Measurements from ENCODE around the gene GALR2.
A peak's percentile ranks its signal among the peaks of the same experiment; 100 is the strongest.

GALR2 gene

GRCh38 chr17:76102944-76103273, 28.3 kb downstream of the GALR2 start:
- no peak for DNase-seq

DNA sequence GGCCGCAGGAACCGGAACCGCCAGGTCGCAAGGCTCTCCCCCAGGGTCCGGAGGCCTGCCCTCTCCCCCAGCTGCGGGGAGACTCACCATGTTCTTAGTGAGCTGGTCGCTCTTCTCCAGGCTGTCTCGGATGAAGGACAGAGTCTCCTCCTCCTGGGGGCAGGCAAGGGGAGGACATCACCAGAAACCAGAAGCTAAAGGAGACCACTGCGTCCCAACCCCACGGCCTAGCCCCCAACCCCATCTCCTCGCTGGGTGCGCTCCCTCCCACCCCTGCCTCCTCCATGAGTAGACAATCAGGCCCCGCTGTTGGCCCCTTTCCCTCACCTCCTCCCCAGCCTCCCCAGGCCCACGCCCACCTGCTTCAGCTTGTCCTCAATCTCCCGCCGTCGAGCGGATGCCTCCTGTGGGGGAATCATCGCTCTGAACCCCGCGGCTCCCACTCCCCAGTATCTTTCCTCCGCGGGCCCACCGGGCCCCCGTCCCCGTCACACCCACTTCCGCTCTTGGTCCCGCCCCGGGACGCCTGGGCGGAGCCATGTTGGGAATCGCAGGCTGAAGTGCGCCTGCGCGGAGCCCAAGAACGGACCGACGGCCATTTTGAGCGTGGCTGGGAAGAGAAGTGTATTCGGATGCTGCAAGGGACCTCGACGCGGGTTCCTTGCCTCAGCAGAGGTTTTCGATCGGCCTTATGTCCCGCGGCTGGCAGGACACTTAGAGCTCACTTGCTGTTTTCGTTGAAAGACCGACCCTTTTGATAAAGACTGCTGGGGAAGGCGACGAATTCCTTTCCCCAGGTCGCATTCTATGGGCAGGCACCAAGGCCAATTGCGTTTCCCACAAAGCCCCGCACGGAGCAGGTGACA, 28.9 kb downstream of the GALR2 start, which contains the start of gene EXOC7:
TSS of gene EXOC7 (minus strand) at position 514 of the 866 bp plus-strand sequence. CDS start at position 419, 95 bp downstream.
- DNase-seq = peak; percentile 97

GRCh38 chr17:76104140-76104895, 29.7 kb downstream of the GALR2 start:
- no peak for DNase-seq

DNA sequence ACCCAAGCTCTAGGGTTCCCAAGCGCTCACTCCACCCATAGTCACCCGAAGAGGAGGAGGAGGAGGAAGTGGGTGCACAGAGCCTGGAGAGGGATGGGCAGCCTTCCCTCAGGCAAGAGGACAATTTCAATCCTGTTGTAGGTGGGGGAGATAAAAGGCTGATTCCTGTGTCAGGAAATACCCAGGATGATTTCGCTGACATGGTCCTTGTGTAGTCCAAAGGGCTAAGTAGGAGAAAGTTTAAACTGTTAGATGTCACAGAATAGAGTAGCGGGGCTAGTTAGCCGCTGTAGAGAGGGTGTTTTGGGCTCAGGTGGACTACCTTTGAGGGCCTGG, 30.3 kb downstream of the GALR2 start:
- no peak for DNase-seq

GRCh38 chr17:76106703-76107102, 32.1 kb downstream of the GALR2 start:
- no peak for DNase-seq

GRCh38 chr17:76107509-76107908, 32.9 kb downstream of the GALR2 start:
- no peak for DNase-seq

DNA sequence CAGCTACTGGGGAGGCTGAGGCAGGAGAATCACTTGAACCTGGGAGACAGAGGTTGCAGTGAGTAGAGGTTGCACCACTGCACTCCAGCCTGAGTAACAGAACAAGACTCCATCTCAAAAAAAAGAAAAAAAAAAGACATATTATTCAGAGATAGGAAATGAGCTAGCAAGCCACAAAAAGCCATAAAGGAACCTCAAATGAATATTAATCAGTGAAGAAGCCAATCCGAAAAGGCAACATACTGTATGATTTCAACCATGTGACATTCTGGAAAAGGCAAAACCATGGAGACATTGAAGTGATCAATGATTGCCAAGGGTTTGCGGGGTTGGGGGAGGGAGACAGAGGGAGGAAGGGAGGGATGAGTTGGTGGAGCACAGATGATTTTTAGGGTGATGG, 37.4 kb downstream of the GALR2 start:
- DNase-seq = no peak

DNA sequence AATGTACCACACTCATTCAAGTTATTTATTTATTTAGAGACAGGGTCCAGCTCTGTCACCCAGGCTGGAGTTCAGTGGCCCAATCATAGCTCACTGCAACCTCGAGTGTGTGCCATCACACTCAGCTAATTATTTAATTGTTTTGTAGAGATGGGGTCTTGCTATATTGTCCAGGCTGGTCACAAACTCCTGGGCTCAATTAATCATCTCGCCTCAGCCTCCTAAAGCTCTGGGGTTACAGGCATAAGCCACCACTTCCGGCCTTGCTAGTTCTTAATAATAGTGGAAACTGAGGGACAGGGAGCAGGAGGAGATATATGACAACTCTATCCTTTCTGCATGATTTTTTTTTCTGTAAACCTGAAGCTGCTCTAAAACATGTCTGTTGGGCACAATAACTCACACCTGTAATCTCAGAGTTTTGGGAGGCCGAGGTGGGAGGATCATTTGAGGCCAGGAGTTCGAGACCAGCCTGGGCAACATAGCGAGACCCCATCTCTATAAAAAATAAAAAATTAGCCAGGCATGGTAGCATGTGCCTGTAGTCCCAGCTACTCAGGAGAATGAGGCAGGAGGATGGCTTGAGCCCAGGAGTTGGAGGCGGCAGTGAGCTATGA, 40.7 kb downstream of the GALR2 start:
- no peak for DNase-seq

DNA sequence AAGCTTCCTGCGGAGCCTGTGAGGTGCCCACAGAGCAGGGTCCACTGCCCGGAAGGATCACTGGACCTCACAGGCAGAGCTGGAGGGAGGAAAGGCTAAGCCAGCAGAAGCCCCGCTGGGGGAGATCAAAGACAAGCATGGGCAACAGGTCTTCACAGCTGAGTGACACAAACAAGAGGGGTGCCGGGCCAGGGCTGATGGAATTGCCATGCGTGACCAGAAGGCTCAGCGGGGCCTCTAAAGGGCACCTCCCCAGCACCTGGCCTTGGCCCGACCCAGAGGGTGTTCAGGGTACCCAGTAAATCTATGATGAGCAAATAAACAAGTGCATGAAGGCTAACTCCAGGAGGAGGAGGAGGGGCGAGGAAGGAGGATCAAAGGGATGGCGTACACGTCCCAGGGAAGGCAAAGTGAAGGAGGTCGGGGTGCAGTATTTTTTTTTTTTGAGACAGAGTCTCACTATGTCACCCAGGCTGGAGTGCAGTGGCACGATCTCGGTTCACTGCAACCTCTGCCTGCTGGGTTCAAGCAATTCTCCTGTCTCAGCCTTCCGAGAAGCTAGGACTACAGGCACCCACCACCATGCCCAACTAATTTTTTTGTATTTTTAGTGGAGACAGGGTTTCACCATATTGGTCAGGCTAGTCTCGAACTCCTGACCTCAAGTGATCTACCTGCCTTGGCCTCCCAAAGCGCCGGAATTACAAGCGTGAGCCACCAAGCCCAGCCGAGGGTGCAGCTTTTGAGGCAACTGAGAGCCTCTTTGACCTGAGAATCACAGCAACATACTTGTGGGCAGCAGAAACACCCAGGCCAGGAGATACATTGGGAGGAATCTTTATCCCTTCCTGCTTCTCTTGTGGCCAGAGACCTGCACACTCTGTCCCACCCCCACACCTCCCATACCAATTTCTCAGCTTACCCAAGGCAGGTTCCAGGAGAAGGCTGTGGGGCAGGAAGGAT, 45.1 kb downstream of the GALR2 start:
- no peak for DNase-seq

GRCh38 chr17:76120658-76121008, 46.1 kb downstream of the GALR2 start:
- no peak for DNase-seq

- DNase-seq = no peak
These were observed 47.4 kb downstream of the GALR2 start for GRCh38 chr17:76121932-76122430.

DNA sequence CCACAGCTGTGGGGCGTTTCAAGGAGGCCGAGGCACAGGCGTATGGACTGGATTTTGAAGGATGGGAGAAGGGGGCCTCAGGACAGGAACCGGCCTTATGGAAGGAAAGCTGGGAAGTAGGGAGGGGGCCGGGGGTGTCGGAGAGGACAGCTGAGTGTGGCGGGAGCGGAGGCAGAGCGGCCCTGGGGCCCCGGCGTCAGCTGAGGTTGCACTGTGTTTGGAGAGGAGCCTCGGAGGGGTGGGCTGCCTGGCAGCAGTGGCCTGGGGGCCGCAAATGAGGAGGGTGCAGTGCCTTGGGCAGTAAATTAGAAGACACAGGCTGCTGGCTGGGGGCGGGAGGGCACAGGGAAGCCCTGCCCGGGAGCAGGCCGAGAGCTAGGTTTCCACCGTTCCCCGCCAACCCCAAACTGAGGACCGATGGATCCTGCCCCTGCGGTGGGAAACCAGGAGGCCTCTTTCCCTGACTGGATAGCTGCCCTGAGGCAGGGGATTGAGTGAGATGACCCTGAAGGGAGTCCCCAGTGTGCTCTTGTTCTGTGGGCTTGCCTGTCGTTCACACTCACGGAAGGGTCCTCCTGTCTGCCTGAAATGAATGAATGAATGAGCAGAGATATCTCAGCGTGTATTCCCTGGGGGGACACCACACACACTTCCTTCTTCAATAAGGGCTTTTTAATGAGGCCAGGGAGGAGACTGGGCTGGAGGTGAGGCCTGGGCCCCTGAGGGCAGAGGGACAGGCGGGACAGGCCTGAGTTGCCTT, 48.0 kb downstream of the GALR2 start:
- no peak for DNase-seq

GRCh38 chr17:76123191-76123499, 48.6 kb downstream of the GALR2 start:
- DNase-seq = no peak

DNA sequence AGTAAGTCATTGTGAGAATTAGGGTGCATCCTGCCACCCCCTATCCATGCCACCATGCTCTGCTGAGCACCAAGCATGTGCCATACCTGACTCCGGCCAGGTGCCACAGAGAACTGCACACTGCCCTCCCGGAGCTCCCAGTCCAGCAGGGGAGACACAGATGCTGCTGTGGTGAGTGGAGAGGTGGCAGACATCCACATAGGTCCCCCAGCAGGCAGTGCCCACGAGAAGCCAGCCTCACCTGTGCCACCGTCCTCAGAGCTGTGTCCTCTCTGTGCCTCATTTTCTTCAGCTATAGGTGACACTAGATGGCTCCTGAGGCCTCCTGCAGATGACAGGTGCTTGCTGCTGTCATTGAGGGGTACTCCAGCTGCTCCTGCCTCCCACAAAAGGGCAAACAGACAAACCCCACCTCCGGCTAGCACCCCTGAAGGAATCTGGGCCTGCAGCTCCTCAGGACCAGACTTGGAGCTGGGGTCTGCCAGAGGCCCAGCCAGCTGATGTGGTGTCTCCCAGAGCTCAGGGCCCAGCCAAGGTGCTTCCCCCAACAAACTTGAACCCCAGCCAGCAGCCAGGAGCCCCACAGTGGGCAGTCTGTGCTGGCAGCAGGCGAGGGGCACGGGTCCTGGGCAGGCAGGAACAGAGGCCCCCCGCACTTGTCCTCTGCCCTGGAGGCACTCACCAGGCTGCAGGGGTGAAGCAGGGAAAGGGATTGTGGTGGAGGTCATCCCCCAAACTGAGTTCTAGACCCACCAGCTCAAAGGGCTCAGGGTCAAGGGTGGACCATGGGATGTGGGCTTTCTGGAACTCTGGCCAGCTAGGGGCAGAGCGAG, 49.4 kb downstream of the GALR2 start:
- no peak for DNase-seq

- no peak for DNase-seq
These were observed 50.2 kb downstream of the GALR2 start for GRCh38 chr17:76124582-76125390.

DNA sequence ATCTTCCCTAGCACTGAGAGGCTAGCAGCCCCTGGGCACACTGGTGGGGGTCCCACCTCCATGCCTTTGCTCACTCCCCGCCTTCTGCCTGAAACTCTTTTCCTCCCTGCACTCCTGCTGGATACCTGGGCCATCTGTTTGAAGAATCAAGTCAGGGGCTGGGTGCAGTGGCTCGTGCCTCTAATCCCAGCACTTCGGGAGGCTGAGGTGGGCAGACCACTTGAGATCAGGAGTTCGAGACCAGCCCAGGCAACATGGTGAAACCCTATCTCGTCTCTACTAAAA, 50.8 kb downstream of the GALR2 start:
- DNase-seq = no peak

GRCh38 chr17:76125922-76126321, 51.3 kb downstream of the GALR2 start:
- no peak for DNase-seq

Measured in activated effector memory CD4-positive, alpha-beta T cell treated with anti-CD3 and anti-CD28 coated beads, Interleukin-2, amount 50 U/mL, for 16 hours (primary cell).